ENCODE data around the gene BTF3. TPM values are rescaled to one million over a fixed set of nuclear protein-coding genes. Genes with fewer than 3 reads are reported as not detected.

BTF3 gene
- total and polyA plus RNA-seq, 2 of the 8 experiments (the other 6 are each of a cell fraction or from before 2014, with no cell fraction given): 396 to 754 TPM

DNA sequence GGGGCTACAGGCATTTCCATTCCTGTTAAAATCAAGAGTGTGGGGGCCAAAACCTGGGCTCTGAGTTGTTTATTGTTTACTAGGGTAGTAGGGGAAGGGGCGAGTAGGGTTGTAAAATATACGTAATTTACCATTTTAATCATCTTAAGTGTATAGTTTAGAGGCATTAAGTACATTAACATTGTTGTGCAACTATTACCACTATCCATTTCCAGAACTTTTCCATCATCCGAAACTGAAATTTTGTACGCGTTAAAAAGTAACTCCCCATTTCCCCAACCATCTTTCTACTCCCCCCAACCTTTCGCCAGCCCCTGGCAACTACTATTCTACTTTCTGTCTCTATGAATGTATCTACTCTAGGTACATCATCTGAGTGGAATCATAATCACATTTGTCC, 46.0 kb upstream of the BTF3 start:
- Histone ChIP-seq H2BK20ac (ENCODE audit: low read length) (no peak overlapping the region), H2AFZ (ENCODE audit: low read length) (no peak overlapping the region), H3K27ac (ENCODE audit: low read depth, low read length) (no peak overlapping the region), H2BK5ac (ENCODE audit: low read depth, low read length) (no peak overlapping the region), H2BK120ac (replicated peaks; ENCODE audit: low read depth, low read length) (no peak overlapping the region), H3K4me2 (ENCODE audit: insufficient read depth in 1 of 2, low read depth in 2 of 2, low read length in 2 of 2) (peak overlapping the region; percentile 59 to 84), H3K23me2 (ENCODE audit: low read depth, low read length) (peaks cover 10% of the 10 kb centered on the region; the same call in 1 of the 2 replicates), H3K27me3 (replicated peaks in 1 of 4; ENCODE audit: control insufficient read depth in 3 of 4, extremely low read depth in 1 of 4, insufficient read depth in 3 of 4, low read length in 3 of 4) (peaks cover 49 to 64% (median 58%) of the 10 kb centered on the region in 4 experiments), H3K4ac (replicated peaks; ENCODE audit: insufficient read length, low read depth, low read length) (no peak overlapping the region), H2BK15ac (ENCODE audit: low read length) (no peak overlapping the region), H3K79me2 (ENCODE audit: control insufficient read depth in 1 of 2, insufficient read depth in 2 of 2, low read length in 2 of 2) (no peaks in the 10 kb centered on the region), H4K8ac (ENCODE audit: extremely low read depth, insufficient read depth, low read length) (no peak overlapping the region), H3K36me3 (ENCODE audit: control insufficient read depth in 2 of 4, insufficient read depth in 4 of 4, low read length in 3 of 4) (no peaks in the 10 kb centered on the region), H3K4me1 (replicated peaks in 1 of 4; ENCODE audit: control insufficient read depth in 3 of 4, insufficient read depth in 4 of 4, low read length in 3 of 4) (peaks cover 4 to 10% (median 9%) of the 10 kb centered on the region in 4 experiments; a peak in 6 of 7 replicates), H4K20me1 (replicated peaks in 1 of 2; ENCODE audit: control insufficient read depth in 1 of 2, insufficient read depth in 2 of 2, low read length in 2 of 2) (peaks cover 0 to 5% of the 10 kb centered on the region in 2 experiments), H2BK12ac (ENCODE audit: low read depth, low read length) (no peak overlapping the region), H3K9ac (replicated peaks in 1 of 4; ENCODE audit: extremely low read depth in 1 of 4, low read depth in 3 of 4, low read length in 3 of 4) (no peak overlapping the region), H3K23ac (ENCODE audit: insufficient read length) (no peak overlapping the region), H4K5ac (ENCODE audit: insufficient read length, low read depth, low read length) (no peak overlapping the region), H3K4me3 (ENCODE audit: extremely low read depth in 1 of 4, insufficient read depth in 2 of 4, low read depth in 3 of 4, low read length in 4 of 4) (peak overlapping the region in 1 of 4 experiments; percentile 68; a peak in 2 of 8 replicates), H3K9me3 (ENCODE audit: insufficient read depth in 2 of 2, low read depth in 1 of 2, low read length in 1 of 2) (peaks cover 0 to 3% of the 10 kb centered on the region in 2 experiments; a peak in 1 of 4 replicates), H3K18ac (ENCODE audit: extremely low read depth, low read length) (0 out of 2 replicates have a peak overlapping the region, but pooled peaks have one; percentile 48), H3K56ac (replicated peaks; ENCODE audit: insufficient read length, low read depth, low read length) (no peak overlapping the region), H3K14ac (ENCODE audit: insufficient read length) (no peak overlapping the region), H4K91ac (replicated peaks; ENCODE audit: insufficient read length, low read length) (no peak overlapping the region), H2AK5ac (ENCODE audit: low read depth, low read length) (peak overlapping the region; percentile 20; the same call in 1 of the 2 replicates), H3K79me1 (ENCODE audit: low read depth, low read length) (no peaks in the 10 kb centered on the region)
- ChIA-PET POLR2A (ENCODE audit: partially characterized antibody) (no interaction called here), CTCF (ENCODE audit: partially characterized antibody) (no interaction called here)
- 71 to 100% methylated on average over 1 to 6 of the region's 6 CpGs for WGBS, 2 experiments (ENCODE audit: extremely low coverage in 1 of 2, insufficient coverage in 1 of 2, insufficient read length in 1 of 2, insufficient replicate concordance in 2 of 2, low coverage in 1 of 2, low lambda C conversion rate in 2 of 2, missing lambda C conversion rate in 1 of 2)
- TF ChIP-seq, protein P1, sequence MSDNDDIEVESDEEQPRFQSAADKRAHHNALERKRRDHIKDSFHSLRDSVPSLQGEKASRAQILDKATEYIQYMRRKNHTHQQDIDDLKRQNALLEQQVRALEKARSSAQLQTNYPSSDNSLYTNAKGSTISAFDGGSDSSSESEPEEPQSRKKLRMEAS (IDR thresholded peaks at IDR 0.05): no peak
- no peak for TF ChIP-seq TCF12 (IDR thresholded peaks at IDR 0.05; ENCODE audit: low read depth, low read length)
- FAIRE-seq (no peak), DNase-seq (ENCODE audit: low read depth in 1 of 2, low spot score in 2 of 2) (no peak)
